ENCODE data around the gene RHOT2.

DNA sequence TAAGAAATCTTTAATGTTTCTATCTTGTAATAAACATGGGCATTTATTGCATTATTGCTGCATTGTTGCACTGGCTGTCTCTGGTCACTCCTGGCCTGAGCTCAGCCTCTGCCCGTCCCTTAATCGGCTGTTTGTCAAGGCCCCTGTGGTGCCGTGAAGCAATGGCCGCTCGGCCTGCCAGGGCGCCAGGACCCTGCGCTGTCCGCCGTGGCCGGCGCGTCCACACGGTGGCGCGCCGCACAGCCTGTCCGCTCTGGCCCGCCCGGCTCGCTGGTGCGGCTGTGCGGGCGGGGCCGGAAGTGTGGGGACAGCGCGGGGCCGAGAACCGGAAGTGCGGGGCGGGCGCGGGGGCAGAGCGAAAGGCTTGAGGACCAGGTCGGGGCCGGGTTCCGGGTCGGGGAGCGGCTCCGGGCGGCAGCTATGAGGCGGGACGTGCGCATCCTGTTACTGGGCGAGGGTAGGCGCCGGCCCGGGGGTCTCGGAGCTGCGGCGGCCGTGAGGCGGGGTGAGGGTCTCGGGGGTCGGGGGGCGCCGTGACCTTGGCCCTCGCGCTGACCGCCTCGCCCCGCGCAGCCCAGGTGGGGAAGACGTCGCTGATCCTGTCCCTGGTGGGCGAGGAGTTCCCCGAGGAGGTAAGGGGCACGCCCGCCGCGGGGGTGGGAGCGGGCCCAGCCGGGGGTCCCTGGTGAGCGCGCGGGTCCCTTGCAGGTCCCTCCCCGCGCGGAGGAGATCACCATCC, at the start of gene RHOT2:
- no peak for TF ChIP-seq CTCF (IDR thresholded peaks at IDR 0.05)
- no peak for TF ChIP-seq POLR2A (IDR thresholded peaks at IDR 0.05)

Data from lower leg skin (tissue), 3 donors.